Panc1 (cell line): Measurements from ENCODE around the gene ITFG1.

Source experiments
- TF ChIP-seq, protein P1 (sequence below), 2 experiments: IDR thresholded peaks; 2 replicates each; pipeline ENCODE4 v1.6.1; 2011 to 2012; ENCODE audit warnings: low read depth in 2 of 2, control low read depth in 1 of 2, low read length in 1 of 2, mild to moderate bottlenecking in 1 of 2, moderate library complexity in 1 of 2; ENCODE audit not compliant: insufficient read depth in 1 of 2
- TF ChIP-seq, protein P2 (sequence below): fragments of 450-650 bp; IDR thresholded peaks from 2 replicates; pipeline ENCODE4 v1.5.1; 2017; ENCODE audit warnings: mild to moderate bottlenecking

- TF ChIP-seq, protein P1, sequence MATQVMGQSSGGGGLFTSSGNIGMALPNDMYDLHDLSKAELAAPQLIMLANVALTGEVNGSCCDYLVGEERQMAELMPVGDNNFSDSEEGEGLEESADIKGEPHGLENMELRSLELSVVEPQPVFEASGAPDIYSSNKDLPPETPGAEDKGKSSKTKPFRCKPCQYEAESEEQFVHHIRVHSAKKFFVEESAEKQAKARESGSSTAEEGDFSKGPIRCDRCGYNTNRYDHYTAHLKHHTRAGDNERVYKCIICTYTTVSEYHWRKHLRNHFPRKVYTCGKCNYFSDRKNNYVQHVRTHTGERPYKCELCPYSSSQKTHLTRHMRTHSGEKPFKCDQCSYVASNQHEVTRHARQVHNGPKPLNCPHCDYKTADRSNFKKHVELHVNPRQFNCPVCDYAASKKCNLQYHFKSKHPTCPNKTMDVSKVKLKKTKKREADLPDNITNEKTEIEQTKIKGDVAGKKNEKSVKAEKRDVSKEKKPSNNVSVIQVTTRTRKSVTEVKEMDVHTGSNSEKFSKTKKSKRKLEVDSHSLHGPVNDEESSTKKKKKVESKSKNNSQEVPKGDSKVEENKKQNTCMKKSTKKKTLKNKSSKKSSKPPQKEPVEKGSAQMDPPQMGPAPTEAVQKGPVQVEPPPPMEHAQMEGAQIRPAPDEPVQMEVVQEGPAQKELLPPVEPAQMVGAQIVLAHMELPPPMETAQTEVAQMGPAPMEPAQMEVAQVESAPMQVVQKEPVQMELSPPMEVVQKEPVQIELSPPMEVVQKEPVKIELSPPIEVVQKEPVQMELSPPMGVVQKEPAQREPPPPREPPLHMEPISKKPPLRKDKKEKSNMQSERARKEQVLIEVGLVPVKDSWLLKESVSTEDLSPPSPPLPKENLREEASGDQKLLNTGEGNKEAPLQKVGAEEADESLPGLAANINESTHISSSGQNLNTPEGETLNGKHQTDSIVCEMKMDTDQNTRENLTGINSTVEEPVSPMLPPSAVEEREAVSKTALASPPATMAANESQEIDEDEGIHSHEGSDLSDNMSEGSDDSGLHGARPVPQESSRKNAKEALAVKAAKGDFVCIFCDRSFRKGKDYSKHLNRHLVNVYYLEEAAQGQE (IDR thresholded peaks at IDR 0.05; ENCODE audit: insufficient read depth in 1 of 2, low read depth in 2 of 2, low read length in 1 of 2): no peak
- TF ChIP-seq, protein P2, sequence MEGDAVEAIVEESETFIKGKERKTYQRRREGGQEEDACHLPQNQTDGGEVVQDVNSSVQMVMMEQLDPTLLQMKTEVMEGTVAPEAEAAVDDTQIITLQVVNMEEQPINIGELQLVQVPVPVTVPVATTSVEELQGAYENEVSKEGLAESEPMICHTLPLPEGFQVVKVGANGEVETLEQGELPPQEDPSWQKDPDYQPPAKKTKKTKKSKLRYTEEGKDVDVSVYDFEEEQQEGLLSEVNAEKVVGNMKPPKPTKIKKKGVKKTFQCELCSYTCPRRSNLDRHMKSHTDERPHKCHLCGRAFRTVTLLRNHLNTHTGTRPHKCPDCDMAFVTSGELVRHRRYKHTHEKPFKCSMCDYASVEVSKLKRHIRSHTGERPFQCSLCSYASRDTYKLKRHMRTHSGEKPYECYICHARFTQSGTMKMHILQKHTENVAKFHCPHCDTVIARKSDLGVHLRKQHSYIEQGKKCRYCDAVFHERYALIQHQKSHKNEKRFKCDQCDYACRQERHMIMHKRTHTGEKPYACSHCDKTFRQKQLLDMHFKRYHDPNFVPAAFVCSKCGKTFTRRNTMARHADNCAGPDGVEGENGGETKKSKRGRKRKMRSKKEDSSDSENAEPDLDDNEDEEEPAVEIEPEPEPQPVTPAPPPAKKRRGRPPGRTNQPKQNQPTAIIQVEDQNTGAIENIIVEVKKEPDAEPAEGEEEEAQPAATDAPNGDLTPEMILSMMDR: no peak
Measured at GRCh38 chr16:47358816-47359215, 102.0 kb downstream of the ITFG1 start.
